ENCODE results near the gene DDX6. TPM values are rescaled to one million over a fixed set of nuclear protein-coding genes. Genes with fewer than 3 reads are reported as not detected.

DDX6 gene
- total RNA-seq, 1 experiment from 2014 or later: 111 TPM

GRCh38 chr11:118708296-118708695 is 82.7 kb downstream of the DDX6 start:
- POLR2A ChIA-PET: no interaction called here
- Mint-ChIP-seq H3K27ac (ENCODE audit: low read depth, unreplicated experiment) (no peak overlapping the region), H3K9me3 (ENCODE audit: unreplicated experiment) (no peaks in the 10 kb centered on the region), H3K4me1 (ENCODE audit: insufficient read depth, unreplicated experiment) (no peaks in the 10 kb centered on the region), H3K4me3 (ENCODE audit: unreplicated experiment) (no peak overlapping the region), H3K27me3 (ENCODE audit: insufficient read depth, unreplicated experiment) (no peaks in the 10 kb centered on the region), H3K36me3 (ENCODE audit: insufficient read depth, unreplicated experiment) (peaks cover 6% of the 10 kb centered on the region)
- intact Hi-C loops (cut with micrococcal nuclease): no loop called here
- CTCF ChIA-PET: no interaction called here
- no peak for TF ChIP-seq CTCF (IDR thresholded peaks at IDR 0.05; ENCODE audit: unreplicated experiment)
- DNase-seq (ENCODE audit: unreplicated experiment): no peak
- no TSS peak for BruUV-seq (replicated peaks)

DNA sequence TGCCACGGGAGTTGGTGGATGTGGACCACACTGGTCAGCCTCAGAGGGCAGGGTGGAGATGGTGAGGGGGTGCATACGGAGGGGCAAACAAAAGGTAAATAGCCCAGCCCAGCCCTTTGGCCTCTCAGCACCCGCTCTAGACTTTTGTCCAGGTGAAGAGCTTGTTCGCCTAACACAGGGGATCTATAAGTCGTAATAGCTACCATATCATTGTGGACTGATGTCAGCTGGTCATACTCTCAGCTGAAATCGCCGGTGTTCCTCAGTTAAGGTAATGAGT is 84.5 kb downstream of the DDX6 start:
- H3K27me3 Mint-ChIP-seq (ENCODE audit: insufficient read depth, unreplicated experiment): no peaks in the 10 kb centered on the region

DNA sequence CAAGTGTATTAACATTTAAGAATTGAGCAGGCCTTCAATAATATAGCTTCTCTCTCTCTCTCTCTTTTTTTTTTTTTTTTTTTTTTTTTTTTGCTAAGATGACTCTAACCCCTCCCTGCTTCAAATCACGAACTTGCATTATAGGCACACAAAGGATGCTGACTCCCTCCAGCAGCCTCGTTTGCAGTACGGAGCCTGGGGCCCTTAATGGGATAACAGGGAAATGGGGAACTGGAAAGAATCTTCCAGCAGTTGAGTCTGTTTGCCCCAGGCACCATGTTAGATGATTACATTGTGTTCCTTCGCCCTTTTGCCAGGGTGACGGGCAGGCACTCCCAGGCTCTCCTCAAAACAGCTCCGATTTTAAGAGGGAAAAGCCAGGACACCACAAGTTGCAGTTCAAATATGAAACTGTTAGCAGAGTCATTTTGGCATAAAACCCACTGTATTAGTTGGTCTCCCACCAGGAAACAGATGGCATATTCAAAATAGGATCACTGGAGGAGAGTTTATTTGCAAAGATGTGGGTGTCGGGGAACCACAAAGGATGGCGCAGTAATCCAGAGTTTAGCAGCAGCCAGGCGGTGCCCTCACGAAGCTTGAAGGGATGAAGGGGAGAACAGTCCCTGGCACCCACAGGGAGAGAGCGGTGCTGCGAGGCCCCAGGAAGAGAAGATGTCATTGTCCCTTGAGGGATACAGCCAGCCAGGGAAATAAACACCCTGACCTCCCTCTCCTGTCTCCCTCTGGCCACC is 85.0 kb downstream of the DDX6 start:
- intact Hi-C loops (cut with micrococcal nuclease): no loop called here
- BruUV-seq (replicated peaks): no TSS peak
- Mint-ChIP-seq H3K36me3 (ENCODE audit: insufficient read depth, unreplicated experiment) (peaks cover 6% of the 10 kb centered on the region), H3K4me3 (ENCODE audit: unreplicated experiment) (no peak overlapping the region), H3K9me3 (ENCODE audit: unreplicated experiment) (no peaks in the 10 kb centered on the region), H3K4me1 (ENCODE audit: insufficient read depth, unreplicated experiment) (no peaks in the 10 kb centered on the region), H3K27ac (ENCODE audit: low read depth, unreplicated experiment) (no peak overlapping the region), H3K27me3 (ENCODE audit: insufficient read depth, unreplicated experiment) (no peaks in the 10 kb centered on the region)
- POLR2A ChIA-PET: interaction anchor here (0.6 to 2.1 kb wide), 3 partner anchors 10 to 1672 kb away, joined by 3 to 9 read pairs (median 5); no protein-coding TSS in a partner anchor
- DNase-seq (ENCODE audit: unreplicated experiment): no peak
- CTCF ChIA-PET: interaction anchor here (0.9 kb wide), 1 partner anchor 224 kb away, joined by 6 read pairs; no protein-coding TSS in a partner anchor
- no peak for TF ChIP-seq CTCF (IDR thresholded peaks at IDR 0.05; ENCODE audit: unreplicated experiment)

More for the DNA sequence above, 84.5 kb downstream of the DDX6 start:
- no peak for TF ChIP-seq CTCF (IDR thresholded peaks at IDR 0.05; ENCODE audit: unreplicated experiment)
- no peak for DNase-seq (ENCODE audit: unreplicated experiment)
- ChIA-PET POLR2A (interaction anchor here (0.6 to 2.1 kb wide), 2 partner anchors 10 to 1673 kb away, joined by 3 to 9 read pairs; no protein-coding TSS in a partner anchor), CTCF (no interaction called here)
- intact Hi-C loops (cut with micrococcal nuclease): no loop called here
- Mint-ChIP-seq H3K9me3 (ENCODE audit: unreplicated experiment) (no peaks in the 10 kb centered on the region), H3K36me3 (ENCODE audit: insufficient read depth, unreplicated experiment) (peaks cover 6% of the 10 kb centered on the region), H3K27ac (ENCODE audit: low read depth, unreplicated experiment) (no peak overlapping the region), H3K4me3 (ENCODE audit: unreplicated experiment) (no peak overlapping the region), H3K4me1 (ENCODE audit: insufficient read depth, unreplicated experiment) (no peaks in the 10 kb centered on the region)
- no TSS peak for BruUV-seq (replicated peaks)

DNA sequence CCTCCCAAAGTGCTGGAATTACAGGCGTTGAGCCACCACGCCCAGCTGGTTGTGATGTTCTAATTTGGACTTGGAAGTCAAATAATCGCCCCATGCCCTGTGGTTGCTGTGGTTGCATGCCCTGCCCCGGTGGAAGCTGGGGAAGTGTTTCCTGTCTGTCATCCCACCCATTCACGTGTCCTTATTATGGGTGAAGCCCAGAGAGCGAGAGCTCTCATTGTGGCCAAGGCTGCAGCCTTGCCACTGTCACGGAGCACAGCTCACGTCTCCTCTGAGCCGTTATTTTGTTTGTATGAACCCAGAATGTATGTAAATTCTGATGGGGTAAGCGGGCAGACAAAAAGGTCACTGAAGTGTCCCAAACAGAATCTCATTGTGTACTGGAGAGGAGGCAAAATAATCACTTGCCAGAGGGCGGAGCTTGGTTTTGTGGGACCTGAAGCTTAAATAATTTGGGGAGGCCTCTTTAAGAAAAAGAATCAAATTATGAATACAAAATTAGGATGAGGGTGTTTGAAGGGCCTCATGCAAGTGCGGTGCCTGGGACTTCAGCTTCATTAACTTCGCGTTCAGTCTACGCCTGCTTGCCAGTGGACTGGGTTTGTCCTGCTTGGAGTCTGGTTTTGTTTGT is 85.7 kb downstream of the DDX6 start:
- no peak overlapping the region for H3K27ac Mint-ChIP-seq (ENCODE audit: low read depth, unreplicated experiment)
- intact Hi-C loops (cut with micrococcal nuclease): no loop called here
- H3K4me3 Mint-ChIP-seq (ENCODE audit: unreplicated experiment): no peak overlapping the region
- BruUV-seq (replicated peaks): no TSS peak
- CTCF ChIA-PET: interaction anchor here (0.6 to 0.9 kb wide), 3 partner anchors 15 to 225 kb away, joined by 3 to 6 read pairs (median 3); no protein-coding TSS in a partner anchor
- no peak for TF ChIP-seq CTCF (IDR thresholded peaks at IDR 0.05; ENCODE audit: unreplicated experiment)
- POLR2A ChIA-PET: interaction anchor here (0.8 to 2.1 kb wide), 3 partner anchors 9 to 13 kb away, joined by 4 to 9 read pairs (median 5); no protein-coding TSS in a partner anchor
- H3K36me3 Mint-ChIP-seq (ENCODE audit: insufficient read depth, unreplicated experiment): peaks cover 6% of the 10 kb centered on the region
- no peaks in the 10 kb centered on the region for H3K9me3 Mint-ChIP-seq (ENCODE audit: unreplicated experiment)
- DNase-seq (ENCODE audit: unreplicated experiment): no peak
- H3K4me1 Mint-ChIP-seq (ENCODE audit: insufficient read depth, unreplicated experiment): no peaks in the 10 kb centered on the region
- H3K27me3 Mint-ChIP-seq (ENCODE audit: insufficient read depth, unreplicated experiment): no peaks in the 10 kb centered on the region
